ENCODE measurements around the gene SPDYE2. TPM values are rescaled to one million over a fixed set of nuclear protein-coding genes. Genes with fewer than 3 reads are reported as not detected.

Gene SPDYE2, protein sequence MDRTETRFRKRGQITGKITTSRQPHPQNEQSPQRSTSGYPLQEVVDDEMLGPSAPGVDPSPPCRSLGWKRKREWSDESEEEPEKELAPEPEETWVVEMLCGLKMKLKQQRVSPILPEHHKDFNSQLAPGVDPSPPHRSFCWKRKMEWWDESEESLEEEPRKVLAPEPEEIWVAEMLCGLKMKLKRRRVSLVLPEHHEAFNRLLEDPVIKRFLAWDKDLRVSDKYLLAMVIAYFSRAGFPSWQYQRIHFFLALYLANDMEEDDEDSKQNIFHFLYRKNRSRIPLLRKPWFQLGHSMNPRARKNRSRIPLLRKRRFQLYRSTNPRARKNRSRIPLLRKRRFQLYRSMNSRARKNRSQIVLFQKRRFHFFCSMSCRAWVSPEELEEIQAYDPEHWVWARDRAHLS
- total RNA-seq = not detected

DNA sequence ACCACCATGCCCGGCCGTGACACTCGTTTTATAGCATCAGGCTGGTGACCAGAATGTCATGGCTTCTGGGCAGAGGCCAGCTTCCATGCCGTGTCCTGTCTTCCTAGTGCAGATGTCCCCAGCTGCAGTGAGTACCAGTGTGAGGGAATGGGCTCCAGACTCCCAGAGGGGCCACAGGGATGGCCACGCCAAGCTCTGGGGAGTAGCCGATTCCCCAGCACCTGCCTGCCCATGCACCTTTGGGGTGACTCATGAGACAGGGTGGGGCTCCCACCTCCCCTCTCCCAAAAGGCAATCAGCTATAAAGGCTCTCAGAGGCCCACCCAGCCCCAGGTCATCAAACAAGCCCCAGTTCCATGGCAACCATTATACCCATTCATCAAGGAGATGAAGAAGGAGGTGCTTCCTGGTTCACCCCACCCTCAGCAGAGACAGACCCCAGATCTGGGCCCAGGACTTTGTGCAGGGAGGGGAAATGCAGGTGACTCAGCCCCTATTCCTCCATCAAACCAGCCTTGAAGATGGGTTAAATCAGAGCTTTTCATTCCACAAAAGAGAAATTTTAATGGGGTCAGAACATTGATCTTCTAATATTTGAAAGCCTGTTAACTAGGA is at the start of gene SPDYE2:
TSS of gene SPDYE2 (plus strand) at position 419 of the 615 bp plus-strand sequence. CDS start 2,030 bp downstream, outside the sequence.

DNA sequence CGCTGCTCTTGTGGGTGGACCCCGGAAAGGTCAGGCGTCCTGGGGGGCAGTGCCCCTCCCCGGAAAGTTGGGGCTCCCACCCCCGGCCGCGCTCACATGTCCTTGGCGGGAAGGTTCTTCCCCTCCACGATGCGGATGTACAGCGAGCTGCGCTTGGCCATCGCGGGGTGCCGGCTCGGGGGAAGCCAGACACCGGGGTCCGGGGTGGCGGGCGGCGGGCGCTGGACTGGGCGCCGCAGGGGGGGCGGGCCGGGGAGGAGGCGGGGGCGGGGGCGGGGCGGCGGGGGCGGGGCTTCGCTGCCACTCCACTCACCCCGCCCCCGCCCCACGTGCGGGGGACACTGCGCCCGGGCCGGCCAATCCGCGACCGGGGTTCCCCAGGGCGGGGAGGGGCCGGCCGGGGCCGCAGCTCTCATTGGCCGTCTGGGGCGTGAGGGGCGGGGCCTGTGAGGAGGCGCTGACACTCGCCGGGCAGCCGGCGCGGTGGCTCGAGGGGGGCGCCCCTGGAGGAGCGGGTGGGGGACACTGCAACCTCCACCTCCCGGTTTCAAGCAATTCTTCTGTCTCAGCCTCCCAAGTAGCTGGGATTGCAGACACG is 33.4 kb upstream of the SPDYE2 start, which contains the start of gene RASA4B:
TSS of gene RASA4B (minus strand) at position 228 of the 598 bp plus-strand sequence. CDS start at position 161, 67 bp downstream.

DNA sequence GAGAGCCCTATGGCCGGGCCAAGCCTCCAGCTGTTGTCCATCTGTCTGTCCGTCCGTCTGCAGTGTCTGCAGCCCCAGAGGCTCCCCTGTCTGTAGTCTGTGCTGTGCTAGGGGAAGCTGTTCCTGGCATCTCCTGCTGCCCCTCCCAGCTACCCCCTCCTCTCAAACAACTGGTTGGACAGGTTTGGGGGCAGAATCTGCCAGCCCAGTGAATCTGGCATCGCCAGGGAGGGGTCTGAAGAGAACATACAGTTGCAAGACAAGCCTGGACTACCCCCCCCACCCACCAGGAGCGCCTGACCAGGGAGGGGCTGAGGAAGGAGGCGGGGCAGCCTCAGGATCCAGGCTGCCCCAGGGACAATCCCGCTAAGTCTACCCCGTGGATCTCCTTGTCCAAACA is 7.4 kb upstream of the SPDYE2 start, which contains the start of gene UPK3BL2:
TSS of gene UPK3BL2 (minus strand) at position 101 of the 400 bp plus-strand sequence. CDS start at position 41, 60 bp downstream.

DNA sequence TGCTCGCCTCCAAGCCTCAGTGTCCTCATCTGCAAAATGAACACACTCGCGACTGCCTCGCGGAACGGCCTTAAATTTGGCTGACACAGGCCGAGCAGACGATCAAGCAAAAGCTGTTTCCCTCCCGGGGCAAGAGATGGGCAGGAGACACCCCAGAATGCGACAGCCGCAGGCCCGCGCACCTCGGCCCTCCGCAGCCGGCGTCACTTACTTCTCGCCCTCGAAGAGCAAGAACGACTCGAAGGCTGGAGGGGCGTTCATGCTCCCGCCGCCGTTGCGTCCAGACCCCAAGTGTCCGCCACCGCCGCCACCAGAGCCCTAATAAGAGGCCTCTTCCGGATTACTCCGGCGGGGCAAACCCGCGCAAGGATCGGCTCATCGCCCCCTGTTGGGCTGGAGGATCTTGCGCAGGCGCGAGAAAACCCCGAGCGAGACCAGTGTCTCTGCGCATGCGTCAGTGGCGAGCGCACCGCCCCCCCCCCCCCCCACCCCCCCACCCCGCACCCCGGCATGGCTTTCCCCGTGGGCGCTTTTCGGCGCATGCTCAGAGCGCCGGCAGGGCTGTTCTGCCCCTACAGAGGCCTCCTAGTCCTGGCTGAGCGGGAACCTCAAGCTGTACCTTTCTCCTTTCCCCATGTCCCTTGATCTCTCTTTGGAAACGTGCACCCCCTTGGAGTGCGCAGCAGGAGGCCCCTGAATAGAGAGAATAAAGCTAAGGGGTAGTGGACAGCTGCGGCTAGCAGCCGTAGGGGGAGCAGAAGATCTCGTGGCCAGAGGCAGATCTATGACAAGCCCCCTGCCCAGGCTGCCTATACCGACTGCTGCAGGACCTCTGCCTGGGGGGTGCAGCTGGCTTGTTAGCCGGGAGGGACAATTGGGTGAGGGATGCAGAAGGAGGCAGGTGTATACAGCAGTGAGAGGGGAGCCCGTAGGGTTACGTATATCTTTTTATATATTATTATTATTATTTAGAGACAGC is 21.5 kb downstream of the SPDYE2 start, which contains the start of gene POLR2J3:
TSS of gene POLR2J3 (minus strand) at position 323 of the 979 bp plus-strand sequence. CDS start at position 261, 62 bp downstream.

Other genes starting within 250 kb of the SPDYE2 start
- gene SPDYE6, start 194.8 kb upstream of the SPDYE2 start, total RNA-seq = not detected
- gene PRKRIP1, start 154.9 kb upstream of the SPDYE2 start, total RNA-seq = 24.4 TPM
- gene ORAI2, start 117.7 kb upstream of the SPDYE2 start, total RNA-seq = 27.5 TPM
- gene ALKBH4, start 86.4 kb upstream of the SPDYE2 start, total RNA-seq = 16.3 TPM
- 45.4 TPM for gene LRWD1, start 86.2 kb upstream of the SPDYE2 start, total RNA-seq
- 14.1 TPM for gene POLR2J, start 72.3 kb upstream of the SPDYE2 start, total RNA-seq
- 19.4 TPM for gene RASA4B, start 33.4 kb upstream of the SPDYE2 start, total RNA-seq
- 10.3 TPM for gene UPK3BL2, start 7.5 kb upstream of the SPDYE2 start, total RNA-seq
- gene POLR2J3, start 21.4 kb downstream of the SPDYE2 start, total RNA-seq = 90.1 TPM
- gene RASA4, start 65.5 kb downstream of the SPDYE2 start, total RNA-seq = 77.0 TPM
- 25.4 TPM for gene UPK3BL1, start 91.6 kb downstream of the SPDYE2 start, total RNA-seq
- not detected for gene SPDYE2B, start 99.1 kb downstream of the SPDYE2 start, total RNA-seq
- 15.3 TPM for gene POLR2J2, start 120.4 kb downstream of the SPDYE2 start, total RNA-seq
- 27.2 TPM for gene FAM185A, start 197.8 kb downstream of the SPDYE2 start, total RNA-seq

All from parietal lobe (tissue), 1 donor.